ENCODE data around the gene IL10.

IL10 gene

GRCh38 chr1:206772243-206772937 lies at the start of gene IL10:
Gene IL10 (minus strand): TSS chr1:206772494. CDS start chr1:206772435, 59 bp downstream.
- Mint-ChIP-seq H3K4me3 (peak within 1 kb of the TSS; percentile 74), H3K36me3 (no peaks in the 10 kb centered on the region), H3K27me3 (no peaks in the 10 kb centered on the region), H3K27ac (peak within 1 kb of the TSS; percentile 53), H3K4me1 (peaks cover 60% of the 10 kb centered on the region), H3K9me3 (no peaks in the 10 kb centered on the region)

- no peaks in the 10 kb centered on the region for H3K36me3 Mint-ChIP-seq
- H3K4me3 Mint-ChIP-seq: no peak overlapping the region
- H3K27ac Mint-ChIP-seq: no peak overlapping the region
- H3K27me3 Mint-ChIP-seq: no peaks in the 10 kb centered on the region
- no peaks in the 10 kb centered on the region for H3K9me3 Mint-ChIP-seq
- H3K4me1 Mint-ChIP-seq: peaks cover 33% of the 10 kb centered on the region
Measured at GRCh38 chr1:206821493-206821892, 49.2 kb upstream of the IL10 start.

- no peaks in the 10 kb centered on the region for H3K9me3 Mint-ChIP-seq
- peaks cover 3% of the 10 kb centered on the region for H3K36me3 Mint-ChIP-seq
- H3K4me3 Mint-ChIP-seq: peak overlapping the region; percentile 27
- peak overlapping the region; percentile 85 for H3K27ac Mint-ChIP-seq
- no peaks in the 10 kb centered on the region for H3K27me3 Mint-ChIP-seq
- peaks cover 42% of the 10 kb centered on the region for H3K4me1 Mint-ChIP-seq
Measured at GRCh38 chr1:206816390-206817287, 44.3 kb upstream of the IL10 start.

- H3K27me3 Mint-ChIP-seq: no peaks in the 10 kb centered on the region
- H3K4me3 Mint-ChIP-seq: no peak overlapping the region
- H3K27ac Mint-ChIP-seq: no peak overlapping the region
- H3K4me1 Mint-ChIP-seq: peaks cover 42% of the 10 kb centered on the region
- H3K36me3 Mint-ChIP-seq: peaks cover 3% of the 10 kb centered on the region
- no peaks in the 10 kb centered on the region for H3K9me3 Mint-ChIP-seq
Measured at GRCh38 chr1:206814716-206815341, 42.5 kb upstream of the IL10 start.

- Mint-ChIP-seq H3K27ac (no peak overlapping the region), H3K27me3 (no peaks in the 10 kb centered on the region), H3K4me1 (peaks cover 55% of the 10 kb centered on the region), H3K9me3 (no peaks in the 10 kb centered on the region), H3K36me3 (peaks cover 3% of the 10 kb centered on the region), H3K4me3 (no peak overlapping the region)
Measured at GRCh38 chr1:206812471-206812870, 40.2 kb upstream of the IL10 start.

- Mint-ChIP-seq H3K36me3 (peaks cover 3% of the 10 kb centered on the region), H3K4me1 (peaks cover 54% of the 10 kb centered on the region), H3K4me3 (no peak overlapping the region), H3K27me3 (no peaks in the 10 kb centered on the region), H3K9me3 (no peaks in the 10 kb centered on the region), H3K27ac (no peak overlapping the region)
Measured at GRCh38 chr1:206809504-206810084, 37.3 kb upstream of the IL10 start.

- Mint-ChIP-seq H3K4me1 (peaks cover 57% of the 10 kb centered on the region), H3K36me3 (peaks cover 3% of the 10 kb centered on the region), H3K27me3 (no peaks in the 10 kb centered on the region), H3K4me3 (no peak overlapping the region), H3K27ac (peak overlapping the region; percentile 33), H3K9me3 (no peaks in the 10 kb centered on the region)
Measured at GRCh38 chr1:206808615-206809014, 36.3 kb upstream of the IL10 start.

GRCh38 chr1:206805357-206805756 lies 33.1 kb upstream of the IL10 start:
- no peaks in the 10 kb centered on the region for H3K27me3 Mint-ChIP-seq
- H3K36me3 Mint-ChIP-seq: no peaks in the 10 kb centered on the region
- H3K9me3 Mint-ChIP-seq: peaks cover 6% of the 10 kb centered on the region
- H3K4me1 Mint-ChIP-seq: peaks cover 83% of the 10 kb centered on the region
- no peak overlapping the region for H3K4me3 Mint-ChIP-seq
- H3K27ac Mint-ChIP-seq: peak overlapping the region; percentile 53

GRCh38 chr1:206804156-206804737 lies 32.0 kb upstream of the IL10 start:
- Mint-ChIP-seq H3K4me3 (peak overlapping the region; percentile 51), H3K27ac (peak overlapping the region; percentile 84), H3K36me3 (no peaks in the 10 kb centered on the region), H3K4me1 (peaks cover 81% of the 10 kb centered on the region), H3K27me3 (no peaks in the 10 kb centered on the region), H3K9me3 (peaks cover 6% of the 10 kb centered on the region)

- peak overlapping the region; percentile 84 for H3K27ac Mint-ChIP-seq
- peaks cover 6% of the 10 kb centered on the region for H3K9me3 Mint-ChIP-seq
- no peaks in the 10 kb centered on the region for H3K36me3 Mint-ChIP-seq
- peaks cover 81% of the 10 kb centered on the region for H3K4me1 Mint-ChIP-seq
- H3K4me3 Mint-ChIP-seq: peak overlapping the region; percentile 51
- H3K27me3 Mint-ChIP-seq: no peaks in the 10 kb centered on the region
Measured at GRCh38 chr1:206803221-206803730, 31.0 kb upstream of the IL10 start.

- Mint-ChIP-seq H3K27me3 (no peaks in the 10 kb centered on the region), H3K4me1 (peaks cover 81% of the 10 kb centered on the region), H3K4me3 (peak overlapping the region; percentile 51), H3K36me3 (no peaks in the 10 kb centered on the region), H3K9me3 (peaks cover 6% of the 10 kb centered on the region), H3K27ac (peak overlapping the region; percentile 84)
Measured at GRCh38 chr1:206802401-206802800, 30.1 kb upstream of the IL10 start.

GRCh38 chr1:206801467-206801866 lies 29.2 kb upstream of the IL10 start:
- H3K4me3 Mint-ChIP-seq: no peak overlapping the region

GRCh38 chr1:206800891-206801290 lies 28.6 kb upstream of the IL10 start:
- H3K36me3 Mint-ChIP-seq: no peaks in the 10 kb centered on the region
- peaks cover 6% of the 10 kb centered on the region for H3K9me3 Mint-ChIP-seq
- H3K4me3 Mint-ChIP-seq: no peak overlapping the region
- H3K27ac Mint-ChIP-seq: no peak overlapping the region
- H3K4me1 Mint-ChIP-seq: peaks cover 68% of the 10 kb centered on the region
- no peaks in the 10 kb centered on the region for H3K27me3 Mint-ChIP-seq

More at GRCh38 chr1:206801467-206801866, 29.2 kb upstream of the IL10 start:
- peak overlapping the region; percentile 71 for H3K27ac Mint-ChIP-seq
- peaks cover 71% of the 10 kb centered on the region for H3K4me1 Mint-ChIP-seq
- peaks cover 6% of the 10 kb centered on the region for H3K9me3 Mint-ChIP-seq
- no peaks in the 10 kb centered on the region for H3K36me3 Mint-ChIP-seq
- no peaks in the 10 kb centered on the region for H3K27me3 Mint-ChIP-seq

- H3K9me3 Mint-ChIP-seq: peaks cover 6% of the 10 kb centered on the region
- H3K36me3 Mint-ChIP-seq: no peaks in the 10 kb centered on the region
- no peak overlapping the region for H3K4me3 Mint-ChIP-seq
- H3K4me1 Mint-ChIP-seq: peaks cover 67% of the 10 kb centered on the region
- no peaks in the 10 kb centered on the region for H3K27me3 Mint-ChIP-seq
- H3K27ac Mint-ChIP-seq: peak overlapping the region; percentile 2
Measured at GRCh38 chr1:206800411-206800810, 28.1 kb upstream of the IL10 start.

- Mint-ChIP-seq H3K27ac (no peak overlapping the region), H3K9me3 (peaks cover 6% of the 10 kb centered on the region), H3K4me3 (no peak overlapping the region), H3K36me3 (peaks cover under 1% of the 10 kb centered on the region), H3K27me3 (no peaks in the 10 kb centered on the region), H3K4me1 (peaks cover 67% of the 10 kb centered on the region)
Measured at GRCh38 chr1:206799311-206799710, 27.0 kb upstream of the IL10 start.

All from activated naive CD4-positive, alpha-beta T cell treated with anti-CD3 and anti-CD28 coated beads, Interleukin-2, amount 50 U/mL, for 24 hours (primary cell).